Thoracic aorta (tissue), 2 donors: ENCODE measurements around the gene CAP2. TPM values are rescaled to one million over a fixed set of nuclear protein-coding genes. Genes with fewer than 3 reads are reported as not detected.

Experiments used
- ATAC-seq: fragments of 150-250 bp; one replicate; pipeline ENCODE4 v1.8.0; 2017; ENCODE audit warnings: low read depth; ENCODE audit not compliant: insufficient number of reproducible peaks, low FRiP score
- DNase-seq: peaks from one replicate; pipeline ENCODE4 v3.0.0-alpha.2; 2020; ENCODE audit warnings: low spot score
- H3K27ac ChIP-seq, 2 donors: fragments of 200-600 bp; sonication (generic); 1 replicate in 1 of 2; 2 replicates in 1 of 2; pipeline ENCODE4 v1.5.1; 2016; ENCODE audit warnings: mild to moderate bottlenecking in 2 of 2, moderate library complexity in 2 of 2
- H3K27me3 ChIP-seq: fragments of 200-600 bp; sonication (generic); replicated peaks from 2 replicates; pipeline ENCODE4 v1.6.0; 2016; ENCODE audit warnings: mild to moderate bottlenecking; ENCODE audit not compliant: insufficient read depth
- H3K36me3 ChIP-seq: fragments of 200-600 bp; sonication (generic); one replicate; pipeline ENCODE4 v1.5.1; 2016
- H3K4me1 ChIP-seq, 2 donors: fragments of 200-600 bp; sonication (generic); 1 replicate in 1 of 2; 2 replicates in 1 of 2; pipeline versions ENCODE4 v1.5.1 to v1.6.0; 2016; ENCODE audit warnings: low read depth in 2 of 2, mild to moderate bottlenecking in 1 of 2; ENCODE audit not compliant: control insufficient read depth in 1 of 2
- H3K4me3 ChIP-seq: fragments of 200-600 bp; sonication (generic); 2 replicates; pipeline ENCODE4 v1.5.1; 2016; ENCODE audit warnings: mild to moderate bottlenecking
- H3K9me3 ChIP-seq: fragments of 200-600 bp; sonication (generic); 2 replicates; pipeline ENCODE4 v1.5.1; 2016
- total RNA-seq, 2 donors: library from RNA; depleted of rRNA; stranded (reverse); fragments of >200 nt; gene quantifications; one replicate each; pipeline versions ENCODE4 v1.1.0 to v1.2.3, GENCODE V29; 2016
- TF ChIP-seq, protein P1 (sequence below): fragments of 200-600 bp; sonication (generic); IDR thresholded peaks from one replicate; pipeline ENCODE4 v1.5.1; 2019; ENCODE audit warnings: antibody characterized with exemption

Gene CAP2
- total RNA-seq, 2 donors from 2014 or later: 20.6 to 20.8 TPM

DNA sequence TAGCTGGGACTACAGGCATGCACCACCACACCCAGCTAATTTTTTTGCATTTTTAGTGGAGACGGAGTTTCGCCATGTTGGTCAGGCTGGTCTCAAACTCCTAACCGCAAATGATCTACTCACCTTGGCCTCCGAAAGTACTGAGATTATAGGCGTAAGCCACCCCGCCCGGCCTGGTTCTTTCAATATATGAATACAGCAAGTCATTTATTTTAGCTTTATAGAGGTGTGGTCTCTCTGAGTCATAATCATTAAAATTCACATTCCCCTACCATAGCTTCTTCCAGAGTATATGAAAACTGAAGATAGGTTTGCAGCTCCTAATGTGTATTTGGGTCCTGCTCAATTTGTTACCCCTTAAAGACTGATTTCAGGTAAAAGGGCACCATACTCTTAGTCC is 118.2 kb downstream of the CAP2 start:
- ATAC-seq: no peak
- peaks cover 12% of the 10 kb centered on the region for H3K36me3 ChIP-seq

DNA sequence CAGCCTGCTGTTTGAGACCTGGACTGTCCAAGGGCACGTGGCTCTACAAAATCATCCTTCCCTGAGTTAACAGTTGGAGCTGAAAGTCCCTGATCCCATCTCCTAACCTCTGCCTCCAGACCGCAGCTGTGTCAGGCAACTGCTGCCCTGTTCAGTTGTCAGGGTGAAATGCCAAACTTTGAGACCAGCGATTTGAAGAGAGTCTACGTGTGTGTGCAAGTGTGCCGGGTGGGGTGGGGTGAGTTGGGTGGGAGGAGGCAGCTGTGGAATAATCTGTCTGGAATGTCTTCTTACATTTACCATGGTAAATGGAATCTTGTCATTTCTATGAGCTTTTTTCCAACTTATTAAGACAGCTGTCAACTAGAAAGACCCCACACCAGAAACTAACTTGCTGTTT is 125.7 kb downstream of the CAP2 start:
- H3K9me3 ChIP-seq: no peaks in the 10 kb centered on the region
- TF ChIP-seq, protein P1, sequence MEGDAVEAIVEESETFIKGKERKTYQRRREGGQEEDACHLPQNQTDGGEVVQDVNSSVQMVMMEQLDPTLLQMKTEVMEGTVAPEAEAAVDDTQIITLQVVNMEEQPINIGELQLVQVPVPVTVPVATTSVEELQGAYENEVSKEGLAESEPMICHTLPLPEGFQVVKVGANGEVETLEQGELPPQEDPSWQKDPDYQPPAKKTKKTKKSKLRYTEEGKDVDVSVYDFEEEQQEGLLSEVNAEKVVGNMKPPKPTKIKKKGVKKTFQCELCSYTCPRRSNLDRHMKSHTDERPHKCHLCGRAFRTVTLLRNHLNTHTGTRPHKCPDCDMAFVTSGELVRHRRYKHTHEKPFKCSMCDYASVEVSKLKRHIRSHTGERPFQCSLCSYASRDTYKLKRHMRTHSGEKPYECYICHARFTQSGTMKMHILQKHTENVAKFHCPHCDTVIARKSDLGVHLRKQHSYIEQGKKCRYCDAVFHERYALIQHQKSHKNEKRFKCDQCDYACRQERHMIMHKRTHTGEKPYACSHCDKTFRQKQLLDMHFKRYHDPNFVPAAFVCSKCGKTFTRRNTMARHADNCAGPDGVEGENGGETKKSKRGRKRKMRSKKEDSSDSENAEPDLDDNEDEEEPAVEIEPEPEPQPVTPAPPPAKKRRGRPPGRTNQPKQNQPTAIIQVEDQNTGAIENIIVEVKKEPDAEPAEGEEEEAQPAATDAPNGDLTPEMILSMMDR: no peak
- no peak overlapping the region for H3K4me3 ChIP-seq
- ATAC-seq: no peak
- H3K27me3 ChIP-seq: no peaks in the 10 kb centered on the region
- no peak for DNase-seq
- H3K4me1 ChIP-seq: no peaks in the 10 kb centered on the region
- H3K36me3 ChIP-seq: peaks cover 8% of the 10 kb centered on the region
- H3K27ac ChIP-seq: no peak overlapping the region

More for the DNA sequence above, 118.2 kb downstream of the CAP2 start:
- TF ChIP-seq, protein P1: no peak
- H3K4me1 ChIP-seq: no peaks in the 10 kb centered on the region
- no peak overlapping the region for H3K27ac ChIP-seq
- H3K27me3 ChIP-seq: no peaks in the 10 kb centered on the region
- H3K9me3 ChIP-seq: no peaks in the 10 kb centered on the region
- DNase-seq: no peak
- no peak overlapping the region for H3K4me3 ChIP-seq

DNA sequence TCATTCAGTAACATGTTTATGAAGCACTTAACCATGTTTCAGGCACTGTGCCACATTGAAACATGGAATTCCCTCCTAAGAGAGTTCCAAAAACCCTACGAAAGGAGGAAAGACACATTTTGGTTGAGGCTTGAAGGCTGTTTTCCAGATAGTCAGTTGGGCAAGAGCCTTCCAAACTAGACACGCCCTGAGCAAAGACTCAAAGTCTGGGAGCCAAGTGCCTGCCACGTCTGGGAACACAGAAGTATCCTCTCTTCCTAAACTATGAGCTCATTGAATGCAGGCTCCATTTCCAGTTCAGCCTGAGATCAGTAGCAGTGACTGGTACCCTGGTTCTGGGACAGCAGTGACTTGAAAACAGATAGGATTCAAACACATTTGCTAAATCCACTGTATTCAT is 132.2 kb downstream of the CAP2 start:
- H3K9me3 ChIP-seq: no peaks in the 10 kb centered on the region
- ATAC-seq (no peak), DNase-seq (no peak)
- no peaks in the 10 kb centered on the region for H3K36me3 ChIP-seq
- TF ChIP-seq, protein P1: no peak
- H3K4me3 ChIP-seq: no peak overlapping the region
- H3K4me1 ChIP-seq: no peaks in the 10 kb centered on the region
- no peaks in the 10 kb centered on the region for H3K27me3 ChIP-seq
- H3K27ac ChIP-seq: no peak overlapping the region

DNA sequence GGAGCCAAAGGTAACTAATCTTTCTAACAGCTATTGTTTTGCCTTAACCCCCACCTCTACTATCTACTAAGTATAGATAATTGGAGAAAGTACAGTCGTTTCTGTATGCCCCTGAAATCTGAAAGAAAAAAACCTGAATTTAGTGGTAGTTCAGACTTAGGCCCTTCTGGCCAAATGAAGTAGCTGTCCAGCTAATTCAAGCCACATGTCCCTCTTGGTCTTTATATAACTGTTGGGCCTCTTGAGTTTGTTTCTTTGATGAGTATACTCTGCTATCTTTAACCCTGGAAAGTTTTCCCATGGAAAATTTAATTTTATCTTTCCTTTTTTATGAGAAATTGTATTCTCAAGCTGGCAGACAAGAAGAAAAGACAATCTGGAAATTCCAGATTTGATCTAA is 133.7 kb downstream of the CAP2 start:
- no peaks in the 10 kb centered on the region for H3K4me1 ChIP-seq
- TF ChIP-seq, protein P1: no peak
- ATAC-seq (no peak), DNase-seq (no peak)
- H3K4me3 ChIP-seq: no peak overlapping the region
- H3K9me3 ChIP-seq: no peaks in the 10 kb centered on the region
- H3K27me3 ChIP-seq: no peaks in the 10 kb centered on the region
- H3K36me3 ChIP-seq: peaks cover 2% of the 10 kb centered on the region
- H3K27ac ChIP-seq: no peak overlapping the region

- DNase-seq (no peak), ATAC-seq (no peak)
- H3K36me3 ChIP-seq: peaks cover 2% of the 10 kb centered on the region
- no peak overlapping the region for H3K27ac ChIP-seq
- H3K9me3 ChIP-seq: no peaks in the 10 kb centered on the region
- H3K4me3 ChIP-seq: no peak overlapping the region
- H3K4me1 ChIP-seq: no peaks in the 10 kb centered on the region
- TF ChIP-seq, protein P1: no peak
- no peaks in the 10 kb centered on the region for H3K27me3 ChIP-seq
Observed at GRCh38 chr6:17530321-17530835, 137.0 kb downstream of the CAP2 start.
